NCI-H1092 treated with DMSO at 0.1 percent for 48 hours (cell line): ENCODE results near the gene BDNF.
A peak's percentile ranks its signal among the peaks of the same experiment; 100 is the strongest.
"Not testable (repeated sequence)": the region's sequence is repeated elsewhere in the genome, so short reads cannot be mapped to it uniquely, and the experiment has no call there.

Experiments
- DNase-seq: peaks from one replicate; lab custom pipeline; 2025; lab: John Stamatoyannopoulos, UW

BDNF gene

GRCh38 chr11:27700351-27701301 lies at the start of gene BDNF:
Gene BDNF, minus strand, starts transcription at chr11:27700455. Its CDS starts 41,891 bp downstream, at chr11:27658564.
- peak; percentile 25 for DNase-seq

- no peak for DNase-seq
Observed at GRCh38 chr11:27740362-27741013, 40.2 kb upstream of the BDNF start.

- DNase-seq, result no peak
Observed at GRCh38 chr11:27735281-27735680, 35.0 kb upstream of the BDNF start.

- not testable (repeated sequence) for DNase-seq
Observed at GRCh38 chr11:27731803-27732202, 31.5 kb upstream of the BDNF start.

GRCh38 chr11:27726981-27727380 lies 26.7 kb upstream of the BDNF start:
- DNase-seq, result no peak

- no peak for DNase-seq
Observed at GRCh38 chr11:27723687-27724086, 23.4 kb upstream of the BDNF start.

- DNase-seq, result peak; percentile 39
Observed at GRCh38 chr11:27722953-27723344, 22.7 kb upstream of the BDNF start.

- DNase-seq, result peak; percentile 16
Observed at GRCh38 chr11:27722117-27722952, 22.1 kb upstream of the BDNF start.

- peak; percentile 30 for DNase-seq
Observed at GRCh38 chr11:27721264-27722116, 21.2 kb upstream of the BDNF start.

GRCh38 chr11:27720277-27720830 lies 20.1 kb upstream of the BDNF start:
- DNase-seq, result no peak

- DNase-seq, result no peak
Observed at GRCh38 chr11:27719546-27719925, 19.3 kb upstream of the BDNF start.

- DNase-seq, result peak; percentile 67
Observed at GRCh38 chr11:27718863-27719545, 18.7 kb upstream of the BDNF start.

- peak; percentile 67 for DNase-seq
Observed at GRCh38 chr11:27718346-27718862, 18.1 kb upstream of the BDNF start.

- DNase-seq, result no peak
Observed at GRCh38 chr11:27717801-27718229, 17.6 kb upstream of the BDNF start.

- peak; percentile 9 for DNase-seq
Observed at GRCh38 chr11:27717377-27717776, 17.1 kb upstream of the BDNF start.

GRCh38 chr11:27716835-27717234 lies 16.6 kb upstream of the BDNF start:
- no peak for DNase-seq

GRCh38 chr11:27716216-27716615 lies 16.0 kb upstream of the BDNF start:
- DNase-seq, result no peak

GRCh38 chr11:27711725-27712124 lies 11.5 kb upstream of the BDNF start:
- DNase-seq, result no peak

GRCh38 chr11:27710536-27710935 lies 10.3 kb upstream of the BDNF start:
- no peak for DNase-seq

GRCh38 chr11:27707676-27708075 lies 7.4 kb upstream of the BDNF start:
- no peak for DNase-seq
